ENCODE data around the gene VSIG10.
"Not testable (repeated sequence)": the region's sequence is repeated elsewhere in the genome, so short reads cannot be mapped to it uniquely, and the experiment has no call there.

Gene VSIG10

DNA sequence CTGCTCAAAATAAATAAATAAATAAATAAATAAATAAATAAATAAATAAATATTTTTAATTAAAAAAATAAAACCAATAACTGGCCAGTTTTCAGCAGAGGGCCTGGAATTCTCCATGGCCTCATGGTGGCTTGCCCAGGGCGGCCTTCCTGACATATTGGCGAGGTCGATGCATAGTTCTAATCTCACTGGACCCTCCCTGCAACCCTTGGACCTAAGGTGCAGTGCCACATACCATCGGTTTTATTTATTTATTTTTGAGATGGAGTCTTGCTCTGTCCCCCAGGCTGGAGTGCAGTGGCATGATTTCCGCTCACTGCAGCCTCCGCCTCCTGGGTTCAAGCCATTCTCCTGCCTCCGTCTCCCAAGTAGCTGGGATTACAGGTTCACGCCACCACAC lies 3.9 kb upstream of the VSIG10 start:
- DNase-seq = no peak

DNA sequence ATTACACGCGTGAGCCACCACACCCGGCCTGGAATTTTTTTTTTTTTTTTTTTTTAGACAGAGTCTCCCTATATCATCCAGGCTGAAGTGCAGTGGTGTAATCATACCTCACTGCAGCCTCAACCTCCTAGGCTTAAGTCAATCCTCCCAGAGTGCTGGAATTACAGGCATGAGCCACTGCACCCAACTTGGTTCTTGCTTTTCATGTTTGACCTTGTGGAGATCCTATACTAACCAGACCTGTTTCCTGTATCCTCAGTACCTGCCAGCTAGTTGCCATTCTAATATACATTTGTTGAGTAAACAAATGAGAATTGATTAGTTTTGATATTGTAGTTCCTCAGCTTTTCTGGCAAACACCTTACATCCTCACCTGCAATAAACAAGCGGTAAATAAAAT lies 3.2 kb upstream of the VSIG10 start:
- no peak for DNase-seq

DNA sequence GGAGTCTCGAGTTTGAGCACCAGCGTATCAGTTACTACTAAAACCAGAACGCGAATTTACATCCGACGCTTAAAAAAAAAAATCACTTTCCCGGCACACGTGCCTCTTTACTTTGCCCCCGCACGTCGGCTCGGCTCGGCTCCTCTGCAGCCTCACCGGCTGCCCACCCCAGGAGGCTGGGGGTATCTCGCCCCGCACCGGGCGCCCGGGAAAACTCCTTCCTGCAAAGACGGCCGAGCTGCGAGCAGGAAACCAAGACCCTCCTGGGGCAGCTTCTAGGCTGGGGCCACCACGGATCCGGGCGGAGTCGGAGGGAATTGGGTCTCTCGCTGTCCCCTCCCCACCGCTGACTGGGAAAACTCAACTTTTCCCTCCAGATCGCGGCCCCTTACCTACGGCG lies 610 bp downstream of the VSIG10 start:
- no peak for DNase-seq

DNA sequence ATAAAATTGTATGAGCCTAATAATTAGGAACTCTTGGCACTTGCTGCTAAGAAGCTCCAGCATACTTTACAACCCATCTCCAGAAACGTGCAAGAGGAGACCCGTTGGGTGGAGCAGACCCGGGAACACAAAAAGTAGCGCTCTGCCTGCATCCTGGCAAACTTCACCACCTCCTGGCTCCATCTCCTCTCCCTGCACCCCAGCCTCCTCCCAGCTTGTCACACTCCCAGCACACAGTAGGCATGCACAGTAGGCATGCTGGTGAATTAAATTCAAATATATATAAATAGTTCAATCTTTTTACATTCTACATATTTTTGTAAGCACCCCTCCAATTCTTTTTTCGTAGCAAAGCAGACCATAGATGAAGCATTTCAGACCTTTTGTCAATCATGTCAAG lies 1.2 kb downstream of the VSIG10 start:
- no peak for DNase-seq

DNA sequence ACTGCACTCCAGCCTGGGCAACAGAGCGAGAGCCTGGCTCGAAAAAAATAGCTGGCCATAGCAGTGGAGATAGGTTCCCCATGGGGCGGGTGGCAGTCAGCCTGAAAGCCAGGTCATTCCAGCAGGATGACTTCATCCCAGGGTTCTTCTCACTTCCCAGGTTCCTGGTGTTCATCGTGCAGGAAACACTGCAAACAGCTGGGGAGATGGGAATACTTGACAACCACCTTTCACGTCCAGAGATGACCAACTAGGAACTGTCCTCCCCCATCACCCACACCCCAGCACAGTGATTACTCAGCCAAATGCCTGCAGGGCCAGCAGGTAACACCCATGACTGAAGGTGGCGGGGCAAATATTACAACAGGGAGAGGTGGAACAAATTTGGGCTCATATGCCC lies 1.7 kb downstream of the VSIG10 start:
- DNase-seq = no peak

DNA sequence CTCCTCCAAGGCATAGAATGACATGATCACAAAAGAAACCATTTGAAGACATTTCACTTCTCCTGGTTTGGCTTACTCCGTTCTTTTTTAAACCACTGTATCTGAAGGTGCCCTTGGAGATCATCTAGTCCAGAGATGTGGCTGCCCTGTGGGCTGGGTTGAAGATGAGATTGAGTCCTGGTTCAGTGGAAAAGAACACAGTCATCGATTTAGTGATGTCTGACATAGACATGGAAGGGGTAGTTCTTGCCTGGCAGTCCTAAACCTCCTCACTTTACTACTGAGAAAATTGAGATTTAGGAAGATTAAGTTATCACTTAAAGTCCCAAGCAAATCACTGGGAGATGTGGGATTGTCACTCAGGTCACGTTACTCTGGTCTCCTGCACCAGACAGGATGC lies 2.8 kb downstream of the VSIG10 start:
- DNase-seq = no peak

DNA sequence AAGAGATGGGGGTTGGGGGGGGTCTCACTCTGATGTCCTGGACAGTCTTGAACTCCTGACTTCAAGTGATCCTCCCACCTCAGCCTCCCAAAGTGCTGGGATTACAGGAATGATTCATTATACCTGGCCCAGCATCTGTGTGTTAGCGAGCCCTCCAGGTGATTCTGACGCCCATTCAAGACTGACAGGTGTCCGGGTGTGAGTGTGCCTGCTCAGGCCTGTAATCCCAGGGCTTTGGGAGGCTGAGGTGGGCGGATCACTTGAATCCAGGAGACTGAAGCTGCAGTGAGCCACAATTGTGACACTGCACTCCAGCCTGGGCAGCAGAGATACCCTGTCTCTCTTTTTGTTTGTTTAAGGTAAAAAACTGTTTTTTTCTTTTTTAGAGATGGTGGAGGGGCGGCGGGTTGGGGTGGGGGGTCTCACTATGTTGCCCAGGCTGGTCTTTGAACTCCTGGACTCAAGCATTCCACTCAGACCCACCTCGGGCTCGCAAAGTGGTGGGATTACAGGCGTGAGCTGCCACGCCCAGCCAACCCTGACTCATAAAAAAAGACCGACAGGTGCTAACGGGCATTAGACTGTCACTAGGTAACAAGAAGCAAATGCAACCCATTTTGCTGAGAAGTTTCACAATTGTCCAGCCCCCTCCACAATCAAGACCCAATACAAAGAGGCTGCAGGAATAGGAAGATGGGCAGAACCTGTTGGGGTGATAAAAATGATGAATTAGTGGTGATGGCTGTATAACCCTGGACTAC lies 4.7 kb downstream of the VSIG10 start:
- DNase-seq = no peak

DNA sequence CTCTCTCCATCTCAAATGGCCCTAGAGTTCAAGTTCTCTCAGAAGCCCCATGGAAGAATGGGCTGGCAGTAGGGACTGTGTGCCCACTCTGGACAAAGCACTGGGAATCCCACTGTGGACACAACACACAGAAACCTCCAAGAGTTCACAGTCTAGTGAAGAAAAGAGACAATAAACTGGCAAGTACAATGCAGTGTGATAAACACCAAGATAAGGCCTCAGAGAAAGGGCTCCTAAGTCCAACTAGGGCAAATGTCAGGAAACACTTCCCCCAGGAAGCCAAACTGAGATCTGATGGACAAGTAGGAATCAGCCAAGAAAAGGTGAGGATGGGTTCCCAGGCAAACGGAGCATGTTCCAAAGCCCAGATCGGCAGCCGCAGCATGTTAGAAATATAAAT lies 5.4 kb downstream of the VSIG10 start:
- DNase-seq = no peak

DNA sequence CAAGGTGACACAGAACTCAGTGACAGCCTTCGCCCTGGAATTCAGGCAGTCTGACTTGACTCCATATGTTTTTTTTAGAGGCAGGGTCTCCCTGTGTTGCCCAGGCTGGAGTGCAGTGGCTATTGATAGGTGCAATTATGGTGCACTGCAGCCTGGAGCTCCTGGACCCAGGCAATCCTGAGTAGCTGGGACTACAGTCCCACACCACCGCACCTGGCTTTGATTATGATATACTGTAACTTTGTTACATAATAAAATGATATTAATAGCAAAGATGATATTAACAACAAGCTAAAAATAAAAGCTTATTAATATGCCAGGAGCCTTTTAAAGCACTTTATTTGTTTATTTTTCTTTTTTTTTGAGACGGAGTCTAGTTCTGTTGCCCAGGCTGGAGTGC lies 9.8 kb downstream of the VSIG10 start:
- no peak for DNase-seq

DNA sequence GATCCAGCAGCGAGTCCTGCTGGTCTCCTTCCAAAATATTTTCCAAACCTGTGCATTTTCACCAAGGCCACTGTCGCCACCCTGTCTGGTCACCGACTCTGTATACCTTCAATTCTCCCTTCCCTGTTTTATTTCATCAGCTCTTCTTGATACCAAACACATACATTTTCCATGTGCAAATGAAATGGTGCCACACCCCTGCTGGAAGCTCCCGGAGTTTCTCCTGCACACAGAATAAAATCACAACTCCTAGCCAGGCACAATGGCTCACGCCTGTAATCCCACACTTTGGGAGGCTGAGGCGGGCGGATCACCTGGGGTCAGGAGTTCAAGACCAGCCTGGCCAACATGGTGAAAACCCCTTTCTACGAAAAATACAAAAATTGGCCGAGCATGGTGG lies 14.0 kb downstream of the VSIG10 start:
- no peak for DNase-seq

DNA sequence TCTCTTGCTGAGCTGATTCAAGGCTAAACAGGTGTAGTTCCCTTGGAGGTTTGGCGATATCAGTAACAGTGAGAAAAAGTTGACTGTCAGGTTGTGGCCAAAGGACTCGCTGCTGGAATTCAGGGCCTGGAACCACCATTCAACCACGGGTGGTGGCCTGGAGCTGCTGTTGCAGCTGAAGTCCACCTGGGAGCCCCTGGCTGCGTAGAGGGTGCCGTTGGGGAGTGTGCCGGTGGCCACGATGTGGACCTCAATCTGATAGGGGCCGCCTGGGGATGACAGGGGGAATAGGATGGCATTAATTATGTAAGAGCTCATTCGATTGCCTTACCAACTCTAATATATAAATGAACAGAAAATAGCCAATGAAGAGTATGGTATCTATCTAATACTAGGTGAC lies 21.6 kb downstream of the VSIG10 start:
- DNase-seq = no peak

DNA sequence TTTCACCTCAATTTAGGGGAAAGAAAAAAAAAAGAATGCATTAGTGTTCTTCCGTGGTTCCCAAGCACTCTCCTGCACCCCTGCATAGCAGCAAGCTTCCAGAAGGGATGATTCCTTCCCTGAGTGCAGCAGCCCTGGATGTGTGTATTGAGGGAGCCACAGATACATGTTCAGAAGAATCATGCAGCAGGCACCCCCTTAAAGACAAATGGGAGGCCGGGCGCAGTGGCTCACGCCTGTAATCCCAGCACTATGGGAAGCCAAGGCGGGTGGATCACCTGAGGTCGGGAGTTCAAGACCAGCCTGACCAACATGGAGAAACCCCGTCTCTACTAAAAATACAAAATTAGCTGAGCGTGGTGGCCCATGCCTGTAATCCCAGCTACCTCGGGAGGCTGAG lies 22.3 kb downstream of the VSIG10 start:
- not testable (repeated sequence) for DNase-seq

DNA sequence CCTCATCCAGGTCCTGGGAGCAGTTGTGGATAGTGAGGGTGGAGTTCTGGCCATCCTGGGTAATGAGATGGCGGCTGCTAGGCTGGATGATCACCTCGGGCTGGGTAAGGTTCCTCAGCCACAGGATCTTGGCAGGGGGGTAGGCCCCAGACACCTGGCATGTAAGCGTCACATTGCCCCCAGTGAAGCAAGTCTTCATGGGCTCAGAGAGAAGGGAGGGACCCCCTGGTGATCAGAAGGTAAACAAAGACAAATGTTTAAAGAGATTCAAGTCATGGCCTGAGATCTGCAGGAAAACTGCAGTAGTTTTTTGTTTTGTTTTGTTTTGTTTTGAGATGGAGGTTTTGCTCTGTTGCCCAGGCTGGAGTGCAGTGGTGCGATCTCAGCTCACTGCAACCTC lies 30.0 kb downstream of the VSIG10 start:
- DNase-seq = no peak

DNA sequence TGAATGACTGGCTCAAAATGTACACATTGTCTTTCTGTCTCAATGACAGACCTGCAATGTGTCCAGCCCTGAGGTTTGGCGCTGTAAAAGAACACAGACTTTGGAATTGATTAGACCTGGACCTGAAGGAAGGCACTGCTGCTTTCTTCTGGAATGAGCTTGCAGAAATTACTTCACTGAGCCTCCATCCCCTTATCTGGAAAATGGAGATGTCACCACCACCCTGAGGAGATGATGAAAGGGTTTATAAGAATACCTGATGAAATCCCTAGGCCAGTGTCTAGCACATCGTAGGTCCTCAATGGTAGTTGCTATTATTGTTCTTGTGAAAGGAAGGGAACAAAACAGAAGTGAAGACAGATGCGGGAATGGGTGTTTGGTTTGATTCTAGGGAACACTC lies 33.2 kb downstream of the VSIG10 start:
- DNase-seq = no peak

DNA sequence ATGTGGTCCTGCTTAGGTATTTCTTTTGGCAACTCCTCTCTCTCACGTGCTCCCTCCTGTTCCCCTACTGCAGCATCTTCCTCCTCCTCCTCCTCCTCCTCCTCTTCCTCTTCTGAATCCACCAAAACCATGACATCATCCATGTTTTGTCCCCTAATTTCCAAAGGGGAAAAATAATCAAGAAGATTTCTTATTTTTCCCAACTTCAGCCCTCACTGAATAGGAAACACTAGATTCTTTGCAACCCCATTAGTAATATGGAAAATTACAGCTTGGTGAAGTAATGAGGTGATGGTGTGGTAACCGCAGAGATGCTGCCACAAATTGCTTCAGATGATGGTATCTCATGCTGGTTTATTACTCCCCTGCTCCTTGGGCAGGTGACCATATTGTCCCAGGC lies 35.4 kb downstream of the VSIG10 start:
- DNase-seq = no peak

DNA sequence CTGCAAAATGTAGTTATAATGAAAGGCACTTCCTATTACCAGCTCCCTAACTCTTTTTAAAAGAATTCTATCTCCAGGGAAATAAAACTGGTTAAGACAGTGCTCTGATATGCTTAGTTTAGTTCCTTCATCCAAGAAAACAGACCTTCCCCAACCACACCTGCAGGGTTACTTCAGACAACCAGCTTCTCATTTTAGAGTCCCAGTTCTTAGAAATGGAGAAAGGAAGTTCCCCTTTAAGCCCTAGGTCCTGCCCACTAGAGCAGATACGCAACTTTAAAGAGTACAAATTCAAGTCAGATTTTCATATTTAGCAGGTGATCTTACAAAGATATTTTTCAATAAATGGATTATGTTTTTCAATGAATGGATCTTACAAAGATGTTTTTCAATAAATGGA lies 38.4 kb downstream of the VSIG10 start:
- no peak for DNase-seq

DNA sequence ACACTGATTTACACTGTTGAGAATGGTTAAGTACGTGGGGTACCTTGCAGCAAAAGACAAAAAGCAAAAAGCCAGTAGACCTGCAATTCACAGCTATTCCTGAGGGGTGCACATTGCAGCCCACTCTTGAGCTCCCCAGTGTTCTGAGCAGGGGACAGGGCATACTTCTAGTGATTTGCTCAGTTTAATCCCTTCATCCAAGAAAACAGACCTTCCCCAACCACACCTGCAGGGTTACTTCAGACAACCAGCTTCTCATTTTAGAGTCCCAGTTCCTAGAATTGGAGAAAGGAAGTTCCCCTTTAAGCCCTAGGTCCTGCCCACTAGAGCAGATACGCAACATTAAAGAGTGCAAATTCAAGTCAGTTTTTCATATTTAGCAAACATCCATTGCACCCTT lies 39.2 kb downstream of the VSIG10 start:
- DNase-seq = no peak

DNA sequence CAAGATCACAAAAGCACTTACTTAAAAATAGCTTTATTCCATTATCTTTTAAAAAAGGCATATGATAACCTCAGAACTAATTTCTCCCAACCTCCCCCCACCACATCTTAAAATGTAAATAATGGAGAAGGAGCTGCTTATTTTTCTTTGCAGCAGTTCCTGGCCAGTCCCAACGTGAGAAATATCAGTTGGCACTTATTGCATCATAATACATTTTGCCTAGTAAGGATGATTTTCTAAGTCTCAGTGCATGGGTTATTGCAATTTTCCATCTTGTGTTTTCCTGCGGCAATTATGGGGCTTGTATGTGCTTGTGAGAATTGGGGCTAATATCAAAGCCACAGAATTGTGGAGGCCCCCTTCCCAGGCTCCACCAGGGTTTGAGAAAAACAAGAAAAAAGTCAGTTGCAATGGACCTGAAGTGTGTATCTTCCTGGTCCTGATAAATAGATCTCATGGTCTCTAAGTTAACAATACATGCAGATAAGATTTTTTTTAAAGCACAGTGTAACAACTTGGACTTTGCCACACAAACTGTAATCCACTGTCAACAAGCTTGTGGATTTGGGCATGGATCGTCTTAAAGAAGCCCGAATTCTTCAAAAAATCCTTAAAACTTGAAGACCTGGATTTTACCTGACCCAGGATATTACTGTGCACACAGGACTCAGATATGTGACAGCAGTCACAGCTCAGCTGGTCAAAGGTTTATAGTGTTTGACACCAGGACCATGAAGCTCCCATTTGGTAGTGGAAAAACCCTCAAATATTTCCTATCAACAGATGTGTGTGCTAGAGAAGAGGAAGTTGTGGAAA lies 40.0 kb downstream of the VSIG10 start:
- DNase-seq = no peak

DNA sequence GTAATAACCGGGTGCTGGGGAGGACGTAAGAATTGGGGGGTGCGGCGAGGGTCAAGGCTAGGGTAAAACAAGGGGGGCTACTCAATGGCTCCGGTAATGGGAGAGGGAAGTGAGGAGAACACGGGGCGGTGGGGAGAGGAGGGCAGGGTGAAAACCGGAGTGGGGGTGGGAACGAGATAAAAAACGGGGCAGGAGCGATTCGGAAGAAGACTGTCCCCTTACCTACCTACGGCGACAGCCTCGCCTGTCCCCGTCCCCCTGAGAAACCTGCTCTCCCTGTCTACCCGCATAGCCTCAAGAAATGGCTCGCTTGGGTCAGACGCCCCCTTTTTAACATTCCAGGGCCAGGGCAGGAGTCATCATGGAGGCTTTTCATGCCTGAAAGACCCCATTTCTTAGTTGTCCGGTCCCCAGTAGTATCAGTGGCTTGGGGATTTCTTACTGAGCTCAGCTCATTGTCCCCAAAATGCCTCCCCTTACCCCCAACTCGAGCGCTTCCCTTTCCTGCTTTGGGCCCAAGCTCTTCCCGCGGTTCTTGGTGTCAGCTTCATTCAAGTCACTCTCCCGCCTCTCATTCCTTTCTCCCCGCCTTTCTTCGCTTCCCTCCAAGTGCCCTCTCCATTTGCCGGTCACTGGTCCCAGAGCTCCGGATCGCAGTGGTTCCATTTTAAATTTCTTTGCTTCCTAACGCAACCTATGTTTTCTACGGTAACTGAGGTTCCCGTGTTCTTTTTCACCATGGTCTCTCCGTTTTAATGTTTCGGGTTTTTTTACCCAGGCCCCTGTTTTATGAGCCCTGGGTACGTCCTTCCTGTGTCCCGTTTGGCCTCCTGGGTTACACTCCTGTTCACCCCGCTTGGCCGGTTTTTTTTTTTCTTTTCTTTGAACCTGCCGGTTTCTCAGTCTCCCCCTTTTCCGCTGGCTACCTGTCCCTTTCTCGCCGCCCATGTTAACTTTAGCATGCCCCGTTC lies 41.7 kb downstream of the VSIG10 start:
- DNase-seq = no peak

DNA sequence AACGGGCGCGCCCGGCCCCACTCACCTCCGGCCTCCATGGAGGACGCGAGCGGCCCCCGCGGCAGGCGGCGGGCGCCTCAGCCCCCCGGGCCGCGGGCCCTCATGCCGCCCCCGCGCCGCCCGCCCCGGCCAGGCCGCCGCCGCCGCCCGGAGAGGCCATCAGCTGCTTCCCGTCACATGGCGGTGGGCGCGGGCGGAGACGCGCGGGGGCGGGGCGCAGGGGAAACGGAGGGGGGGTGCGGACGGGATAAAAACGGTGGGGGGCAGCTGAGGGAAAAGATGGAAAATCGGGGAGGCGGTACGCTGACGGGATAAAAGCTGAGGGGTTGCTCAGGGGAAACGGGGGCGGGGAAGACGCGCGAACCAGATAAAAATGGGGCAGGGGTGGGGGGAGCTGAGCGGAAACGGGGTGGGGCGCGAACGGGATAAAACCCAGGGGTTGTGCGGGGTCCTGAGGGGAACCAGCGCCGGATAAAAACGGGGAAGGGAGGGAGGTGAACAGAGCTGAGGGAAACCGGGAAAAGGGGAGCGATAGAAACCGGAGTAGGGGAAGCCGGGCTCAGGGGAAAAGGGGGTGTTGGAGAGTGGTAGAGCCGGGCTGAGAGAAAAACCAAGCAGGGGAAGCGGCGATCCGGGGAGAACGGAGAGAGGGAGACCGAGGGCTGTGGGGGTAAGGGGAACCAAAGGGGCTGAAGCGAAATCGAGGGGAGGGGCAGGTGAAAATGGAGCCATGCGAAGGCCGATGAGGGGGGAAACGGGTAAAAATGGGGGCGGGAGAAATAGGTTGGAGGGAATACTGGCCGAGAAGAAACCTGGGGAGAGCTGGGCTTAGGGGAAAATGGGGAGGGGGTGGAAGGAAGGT lies 42.6 kb downstream of the VSIG10 start, which contains the start of gene WSB2:
Gene WSB2, minus strand, starts transcription at position 169 of the 862 bp plus-strand sequence. Its CDS starts 131 bp downstream, at position 38.
- no peak for DNase-seq

DNA sequence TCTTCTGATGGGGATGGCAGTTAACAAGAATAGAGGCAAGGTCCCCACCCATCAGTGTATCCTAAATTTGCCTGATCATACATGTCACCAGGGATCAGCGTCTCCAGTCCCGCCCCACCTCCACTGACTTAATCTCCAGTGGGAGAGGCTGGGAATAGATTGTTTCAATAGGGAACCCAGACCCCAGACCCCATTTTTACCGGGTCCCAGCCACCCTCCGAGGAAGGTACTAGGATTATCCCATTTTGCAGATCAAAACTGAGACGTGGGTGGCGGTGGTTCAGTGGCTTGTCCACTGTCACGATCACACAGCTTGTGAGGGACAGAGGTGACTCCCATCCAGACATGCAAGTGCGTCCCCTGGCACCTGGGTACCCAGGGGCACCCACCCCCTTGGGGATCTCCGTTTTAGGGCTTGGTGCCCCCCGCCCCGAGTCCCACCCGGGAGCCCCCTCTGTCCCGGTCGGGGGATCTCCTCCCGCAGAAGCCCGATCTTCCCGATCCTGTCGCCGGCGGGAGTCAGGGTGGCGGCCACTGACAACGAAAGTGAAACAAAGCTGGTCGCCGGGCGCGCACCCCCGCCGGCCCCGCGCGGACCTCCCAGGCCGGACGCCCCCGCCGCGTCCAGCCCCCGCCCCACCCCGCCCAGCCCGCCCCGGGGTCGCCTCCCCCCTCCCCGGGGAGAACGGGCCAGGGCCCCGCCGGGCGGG lies 43.4 kb downstream of the VSIG10 start:
- no peak for DNase-seq

All from SIG-M5 (cell line).